Measurements from ENCODE around the gene ZBTB38. TPM values are rescaled to one million over a fixed set of nuclear protein-coding genes. Genes with fewer than 3 reads are reported as not detected.
A peak's percentile ranks its signal among the peaks of the same experiment; 100 is the strongest.

ZBTB38 gene
- total RNA-seq, 1 donor from 2014 or later = 92.4 TPM

DNA sequence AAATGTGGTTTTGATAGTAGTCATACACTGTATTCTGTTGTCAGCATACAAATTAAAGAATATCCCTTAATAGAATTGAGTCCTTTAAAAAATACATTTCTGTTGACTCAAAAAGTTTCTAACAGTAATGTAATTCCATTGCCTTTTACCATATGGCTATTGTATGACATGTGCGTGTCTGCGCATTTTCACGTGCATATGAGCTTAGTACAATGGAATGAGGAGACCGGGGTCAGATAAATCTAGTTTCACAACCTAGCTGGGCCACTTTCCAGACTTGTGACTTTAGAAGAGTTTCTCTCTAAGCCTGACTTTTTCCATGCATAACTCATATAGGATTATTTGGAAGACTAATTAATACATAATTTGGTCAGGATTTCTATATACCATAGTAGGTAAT lies 38.7 kb downstream of the ZBTB38 start:
- no peak for DNase-seq

DNA sequence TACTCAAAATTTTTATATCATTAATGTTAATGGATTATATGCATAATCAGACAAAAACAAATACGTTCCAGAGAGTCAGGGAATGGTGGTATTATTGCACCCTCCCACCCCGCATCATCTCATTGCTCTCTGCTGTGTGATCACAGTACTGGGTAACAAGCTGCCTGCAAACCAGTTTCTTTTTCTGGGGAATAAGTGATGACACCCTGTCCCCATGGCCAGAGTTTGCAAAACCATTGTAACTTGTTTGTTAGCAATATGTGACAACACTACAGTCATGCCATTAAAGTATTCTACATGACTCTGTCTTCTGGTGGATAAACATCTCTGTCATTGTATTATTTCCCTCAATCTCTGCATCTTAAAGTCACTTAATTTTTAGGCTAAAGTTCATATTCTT lies 39.5 kb downstream of the ZBTB38 start:
- no peak for DNase-seq

DNA sequence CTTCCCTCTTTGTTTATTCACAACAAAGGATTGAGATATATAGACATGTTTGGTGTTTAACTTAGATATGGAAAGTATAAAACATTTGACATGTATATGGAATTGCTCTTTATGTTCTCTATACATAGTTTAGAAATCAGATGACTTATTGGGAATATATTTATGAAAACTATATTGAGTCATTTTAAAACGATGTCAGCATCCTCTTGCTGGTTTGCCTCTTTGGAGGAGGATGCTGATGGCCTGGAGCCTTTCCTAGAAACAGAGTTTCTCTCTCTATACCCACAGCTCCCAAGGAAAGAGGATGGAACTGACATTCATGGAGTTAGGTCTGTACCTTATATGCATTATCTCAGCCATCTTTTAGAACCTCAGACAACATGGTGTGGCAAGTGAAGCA lies 40.3 kb downstream of the ZBTB38 start:
- no peak for DNase-seq

DNA sequence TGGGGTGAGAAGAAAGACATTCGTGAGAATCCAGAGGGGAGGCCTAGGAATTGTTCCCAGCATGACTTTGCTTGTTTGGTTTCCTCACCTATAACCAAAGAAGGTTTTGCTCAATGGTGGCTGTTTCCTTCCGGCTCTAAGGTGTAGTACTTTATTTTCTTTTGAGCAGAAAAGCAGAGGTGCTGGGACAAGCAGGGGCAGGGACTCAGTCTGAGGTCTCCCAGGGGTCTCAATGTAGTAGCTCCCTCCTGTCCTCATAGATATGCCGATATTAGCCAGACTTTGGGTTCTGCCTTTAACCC lies 41.6 kb downstream of the ZBTB38 start:
- DNase-seq = no peak

DNA sequence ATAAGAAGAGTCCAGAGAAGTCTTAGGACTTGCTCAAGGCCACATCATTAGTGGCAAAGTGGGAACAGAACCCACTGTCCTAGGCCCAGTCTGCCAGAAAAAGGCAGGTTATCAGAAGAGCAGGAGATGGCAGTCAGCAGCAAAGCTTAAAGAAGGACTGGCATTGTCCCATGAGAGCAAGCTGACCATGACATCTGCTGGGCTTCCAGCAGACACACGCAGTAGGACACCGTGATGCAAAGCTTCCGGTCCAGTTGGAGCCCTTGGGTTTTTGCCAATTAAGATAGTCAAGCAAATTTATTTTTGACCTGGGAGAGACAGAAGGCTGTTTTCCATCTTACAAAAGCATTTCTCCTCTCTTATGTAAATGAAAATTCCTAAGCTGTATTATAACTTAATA lies 42.1 kb downstream of the ZBTB38 start:
- peak; percentile 75 for DNase-seq

DNA sequence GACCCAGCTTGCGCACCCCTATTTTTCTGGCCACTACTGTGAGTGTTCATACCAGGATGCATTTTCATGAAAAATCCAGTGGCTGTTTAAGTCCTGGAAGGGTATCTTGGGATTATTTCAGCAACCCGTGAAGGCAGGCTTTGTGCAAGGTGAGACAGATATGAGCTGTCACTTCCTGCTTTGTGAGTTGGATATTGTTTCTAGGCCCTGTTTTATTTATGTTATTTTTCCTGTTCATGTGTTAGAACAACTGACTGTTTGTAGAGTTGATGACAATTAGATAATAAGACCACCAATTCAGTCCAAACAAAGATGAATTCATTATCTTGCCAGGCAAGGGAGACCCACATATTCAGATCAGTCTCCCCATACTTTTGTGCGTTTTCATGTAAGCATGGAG lies 42.5 kb downstream of the ZBTB38 start:
- peak; percentile 81 for DNase-seq

DNA sequence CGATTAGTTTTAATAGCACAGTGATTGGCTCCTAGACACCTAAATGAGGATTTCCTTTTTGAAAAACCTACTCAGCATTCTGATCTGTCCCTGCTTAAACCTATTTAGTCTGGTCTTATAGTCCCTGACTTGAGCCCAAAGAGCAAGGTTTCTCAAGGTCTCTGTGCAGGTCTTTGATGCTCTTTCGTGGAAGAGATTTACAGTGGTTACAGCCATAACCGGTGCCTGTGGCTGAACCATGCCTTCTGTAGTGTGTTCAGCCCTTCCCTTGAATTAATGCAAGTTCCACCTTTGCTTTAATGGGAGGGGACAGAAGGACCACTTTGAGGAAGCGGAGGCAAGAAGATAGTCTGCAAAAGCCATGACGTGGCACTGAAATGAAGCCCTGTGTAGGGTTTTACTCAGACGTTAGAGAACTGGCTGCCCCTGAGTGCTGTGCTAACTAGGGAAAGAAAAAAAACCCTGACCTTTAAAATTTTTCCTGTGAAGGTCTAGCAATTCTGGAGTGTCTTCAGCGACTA lies 43.0 kb downstream of the ZBTB38 start:
- peak; percentile 49 for DNase-seq

DNA sequence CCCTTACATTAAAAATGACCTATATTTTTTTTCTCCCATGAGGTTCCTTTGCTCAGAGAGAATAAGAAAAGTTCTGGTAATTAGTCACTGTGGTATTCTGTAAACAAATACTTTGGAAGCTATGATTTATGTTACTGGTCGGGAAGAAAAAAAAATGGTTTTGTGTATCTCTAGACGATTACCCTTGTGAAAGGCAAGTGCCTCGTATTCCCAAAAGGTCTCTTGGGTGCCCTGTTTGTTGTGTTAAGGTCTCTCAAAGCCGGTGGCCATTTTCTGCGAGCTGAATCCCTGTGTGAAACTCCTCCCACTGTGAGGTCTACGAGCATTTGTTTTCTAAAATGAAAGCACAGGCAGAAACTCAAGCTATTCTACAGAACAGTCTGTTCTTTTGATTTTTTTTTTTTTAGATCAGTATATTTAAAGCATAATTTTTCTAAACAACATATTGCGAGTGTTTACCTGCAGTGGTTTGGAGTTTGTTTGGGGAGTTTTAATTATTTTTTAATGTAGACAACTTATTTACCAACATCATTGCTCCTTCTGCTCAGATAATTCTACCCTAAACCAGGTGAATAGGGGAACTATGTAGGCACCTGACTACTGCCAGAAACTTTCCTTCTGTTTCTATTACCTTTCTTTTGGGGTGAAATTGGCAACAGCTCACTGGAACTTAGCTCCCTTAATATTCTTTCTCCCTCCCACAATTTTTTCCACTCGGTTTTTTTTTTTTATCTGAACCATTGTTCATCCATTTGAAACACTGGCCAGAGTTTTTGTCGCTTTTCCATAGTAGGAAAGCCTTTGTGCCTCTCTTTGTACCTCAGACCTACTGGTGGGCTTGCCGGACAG lies 44.0 kb downstream of the ZBTB38 start:
- peak; percentile 84 for DNase-seq

DNA sequence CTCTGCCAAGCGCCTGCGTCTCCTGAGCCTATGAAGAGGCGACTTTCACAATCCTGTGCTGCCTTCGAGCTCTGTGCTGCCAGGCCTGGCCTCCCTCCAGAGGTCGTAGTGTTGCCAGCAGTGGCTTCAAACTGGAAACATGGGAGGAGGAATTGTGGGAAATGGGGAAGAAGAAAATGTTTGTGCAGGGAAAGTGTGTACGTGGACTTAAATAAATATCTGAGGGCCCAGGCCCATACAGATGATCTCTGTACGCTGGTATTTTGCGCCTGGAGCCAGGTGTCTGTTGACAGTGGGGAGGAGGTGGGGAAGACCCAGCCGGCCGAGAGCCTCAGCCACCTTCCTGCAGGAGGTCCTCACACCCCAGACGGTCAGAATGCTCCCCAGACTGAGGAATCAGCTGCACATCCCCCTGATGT lies 44.6 kb downstream of the ZBTB38 start:
- DNase-seq = peak; percentile 89

DNA sequence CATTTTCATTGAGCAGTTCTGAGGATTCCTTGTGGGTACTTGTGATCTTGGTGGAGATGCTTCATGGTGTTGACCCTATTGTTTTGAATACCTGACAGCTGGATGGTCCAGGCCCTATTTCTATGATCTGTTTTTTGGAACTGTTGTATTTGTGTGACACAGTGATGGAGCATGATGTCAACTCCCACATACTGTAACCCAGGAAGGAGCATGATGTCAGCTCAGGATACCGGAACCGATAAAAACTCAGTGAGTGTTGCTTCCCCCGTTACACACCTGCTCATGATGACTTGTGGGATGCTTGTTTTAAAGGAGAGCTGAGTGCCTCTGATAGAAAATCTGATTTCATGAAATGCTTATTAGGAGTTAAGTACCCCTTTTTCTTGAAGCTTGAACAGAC lies 45.1 kb downstream of the ZBTB38 start:
- peak; percentile 30 for DNase-seq

DNA sequence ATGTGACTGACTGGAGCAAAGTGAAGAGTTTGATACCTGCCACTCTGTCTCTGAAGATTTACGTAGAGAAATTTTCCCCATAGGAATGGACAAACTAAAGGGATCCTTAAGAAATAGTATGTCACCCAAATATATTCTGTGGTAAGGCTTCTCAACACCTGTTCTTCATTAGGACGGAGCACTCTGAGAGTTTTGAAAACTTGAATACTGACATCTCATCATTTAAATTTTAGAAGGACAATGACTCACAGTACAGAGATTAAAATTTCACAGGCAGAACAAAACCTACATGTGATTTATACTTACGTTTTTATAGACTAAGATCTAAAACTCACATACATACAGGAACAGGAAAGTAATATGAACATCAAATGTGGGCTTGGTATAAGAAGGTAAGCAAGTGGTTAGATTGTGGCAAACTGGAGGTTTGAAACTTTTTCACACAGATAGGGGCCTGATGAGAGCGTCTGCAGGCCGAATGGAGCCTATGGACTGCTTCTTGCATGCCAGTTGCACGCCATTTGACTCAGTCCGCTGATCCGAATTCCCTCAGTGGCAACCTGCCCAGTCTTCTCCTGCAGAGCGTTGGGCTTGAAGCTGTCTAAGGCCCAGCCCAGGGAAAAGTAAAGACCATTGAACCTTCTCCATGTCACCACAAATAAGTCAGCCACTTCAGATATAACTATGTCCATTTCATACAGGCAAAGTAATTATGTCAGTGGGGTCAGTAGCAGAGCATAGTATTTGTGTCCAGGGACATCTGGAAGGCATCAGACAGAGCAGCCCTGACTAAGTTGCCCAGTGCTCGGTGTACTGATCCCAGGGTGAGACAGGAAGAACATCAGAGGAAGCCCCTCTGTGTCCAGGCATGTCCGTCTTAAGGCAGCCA lies 45.7 kb downstream of the ZBTB38 start:
- no peak for DNase-seq

DNA sequence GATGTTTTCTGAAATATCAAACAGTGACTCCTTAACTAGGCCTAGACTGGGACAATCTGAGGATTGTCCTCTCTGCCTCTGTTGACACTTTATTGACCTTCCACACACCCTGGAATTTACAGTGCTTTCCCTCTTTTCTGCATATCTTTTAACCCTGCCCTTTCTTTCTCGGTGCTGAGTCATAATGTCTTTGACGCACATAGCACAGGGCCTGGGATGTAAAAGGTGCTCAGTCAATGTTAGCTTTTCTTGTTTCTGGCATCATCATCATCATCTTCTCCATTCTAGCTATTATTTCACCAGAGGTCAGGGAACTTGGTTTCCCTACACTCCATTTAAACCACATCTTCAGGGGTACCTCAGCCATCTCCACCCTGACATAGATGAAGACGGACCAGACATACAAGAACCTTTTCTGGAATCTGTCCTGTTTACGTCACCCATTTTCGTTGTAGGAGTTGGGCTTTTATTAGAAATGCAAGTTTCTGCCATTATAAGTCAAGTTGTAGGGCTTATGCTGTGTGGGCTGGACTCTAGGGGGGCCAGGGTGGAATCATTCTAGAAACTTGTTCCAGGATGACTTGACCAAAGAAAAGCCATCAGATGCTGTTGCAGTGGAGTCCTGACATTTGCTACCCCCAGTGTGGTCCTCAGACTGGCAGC lies 46.6 kb downstream of the ZBTB38 start:
- no peak for DNase-seq

DNA sequence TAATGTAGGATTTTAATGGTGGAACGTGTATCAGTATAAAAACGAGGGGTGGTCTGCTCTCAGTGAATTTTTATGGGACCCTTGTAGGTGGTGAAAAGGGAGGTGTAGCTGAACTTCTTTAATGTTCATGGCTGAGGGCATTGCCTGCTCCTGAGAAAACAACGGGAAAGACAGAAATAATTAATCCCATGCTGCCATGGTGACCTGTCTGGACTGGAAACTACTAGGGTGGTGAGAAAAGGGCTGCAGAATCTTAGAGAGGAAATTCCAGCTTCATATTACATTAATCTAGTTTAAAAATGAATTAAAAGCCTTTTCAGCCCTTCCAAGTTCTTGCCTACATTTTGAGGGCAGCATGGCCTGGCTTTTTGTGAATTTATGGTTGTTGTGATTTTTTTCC lies 47.6 kb downstream of the ZBTB38 start:
- DNase-seq = peak; percentile 40

Other genes with a start within 250 kb of the ZBTB38 start
- gene PXYLP1, start 136.7 kb upstream of the ZBTB38 start, total RNA-seq = 0.34 and 0.56 TPM in 2 replicates
- gene RASA2, start 118.5 kb downstream of the ZBTB38 start, total RNA-seq = 12.7 and 15.3 TPM in 2 replicates